HFF-Myc (cell line): ENCODE data around the gene MYOF.
A peak's percentile ranks its signal among the peaks of the same experiment; 100 is the strongest.

Source experiments
- DNase-seq: peaks from one replicate; pipeline ENCODE4 v3.0.0-alpha.2; 2011; ENCODE audit warnings: low read depth; ENCODE audit errors: extremely low read depth
- H3K4me3 ChIP-seq: replicated peaks from 2 replicates; pipeline ENCODE4 v1.5.1; 2011; ENCODE audit warnings: low read depth, mild to moderate bottlenecking, control low read depth, low read length
- CTCF ChIP-seq: IDR thresholded peaks from 2 replicates; pipeline ENCODE4 v1.5.1; 2012; ENCODE audit warnings: mild to moderate bottlenecking, low read depth, low read length, control low read depth; ENCODE audit errors: missing control alignments

The MYOF gene

GRCh38 chr10:93482145-93482834 lies at the start of gene MYOF:
MYOF (minus strand) TSS chr10:93482334; CDS start chr10:93482194, 140 bp downstream.
- peak; percentile 50 for TF ChIP-seq CTCF
- peak within 1 kb of the TSS; percentile 56 for H3K4me3 ChIP-seq

GRCh38 chr10:93518531-93518930 lies 36.4 kb upstream of the MYOF start:
- H3K4me3 ChIP-seq, result no peak overlapping the region
- TF ChIP-seq CTCF, result no peak
- DNase-seq, result no peak

More at GRCh38 chr10:93482145-93482834, at the start of gene MYOF:
- DNase-seq, result no peak

- no peak overlapping the region for H3K4me3 ChIP-seq
Observed at GRCh38 chr10:93516006-93516380, 33.9 kb upstream of the MYOF start.

GRCh38 chr10:93515071-93516005 lies 33.2 kb upstream of the MYOF start:
- no peak for DNase-seq
- no peak for TF ChIP-seq CTCF
- no peak overlapping the region for H3K4me3 ChIP-seq

More at GRCh38 chr10:93516006-93516380, 33.9 kb upstream of the MYOF start:
- DNase-seq, result no peak
- no peak for TF ChIP-seq CTCF

- H3K4me3 ChIP-seq, result no peak overlapping the region
- no peak for TF ChIP-seq CTCF
- DNase-seq, result no peak
Observed at GRCh38 chr10:93514521-93514920, 32.4 kb upstream of the MYOF start.

- no peak for DNase-seq
- TF ChIP-seq CTCF, result no peak
- H3K4me3 ChIP-seq, result no peak overlapping the region
Observed at GRCh38 chr10:93513091-93513490, 31.0 kb upstream of the MYOF start.
